HG02852 (cell line): ENCODE results near the gene PRELID1.
"Not testable (repeated sequence)": the region's sequence is repeated elsewhere in the genome, so short reads cannot be mapped to it uniquely, and the experiment has no call there.

Source experiments
- ATAC-seq: cut with Tn5 transposase; IDR thresholded peaks from one replicate; pipeline ENCODE4 v1.9.1; 2021; ENCODE audit warnings: mild to moderate bottlenecking, moderate library complexity; ENCODE audit not compliant: unreplicated experiment

PRELID1 gene

GRCh38 chr5:177334781-177335700, 31.4 kb downstream of the PRELID1 start:
- no peak for ATAC-seq

DNA sequence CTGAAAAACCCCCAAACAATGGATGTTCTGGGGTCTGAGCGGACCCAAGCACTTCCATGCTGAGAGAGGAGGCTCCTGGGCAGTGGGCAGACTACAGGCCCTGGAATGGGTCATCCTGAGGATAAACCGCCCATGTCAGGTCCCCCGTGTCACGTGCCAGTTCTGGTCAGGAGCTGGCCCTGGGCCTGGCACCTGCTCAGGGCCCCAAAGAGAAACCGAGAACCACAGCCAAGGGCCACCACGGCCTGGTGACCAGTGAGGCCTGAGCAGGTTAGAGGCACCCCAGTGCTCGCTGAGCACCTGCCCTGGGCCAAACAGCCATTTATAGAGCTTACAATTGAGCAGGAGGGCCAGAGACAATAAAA, 32.1 kb downstream of the PRELID1 start:
- ATAC-seq: no peak

GRCh38 chr5:177336112-177336511, 32.5 kb downstream of the PRELID1 start:
- no peak for ATAC-seq

- no peak for ATAC-seq
Measured at GRCh38 chr5:177336603-177337494, 33.2 kb downstream of the PRELID1 start.

- ATAC-seq: no peak
Measured at GRCh38 chr5:177338251-177339106, 34.9 kb downstream of the PRELID1 start.

DNA sequence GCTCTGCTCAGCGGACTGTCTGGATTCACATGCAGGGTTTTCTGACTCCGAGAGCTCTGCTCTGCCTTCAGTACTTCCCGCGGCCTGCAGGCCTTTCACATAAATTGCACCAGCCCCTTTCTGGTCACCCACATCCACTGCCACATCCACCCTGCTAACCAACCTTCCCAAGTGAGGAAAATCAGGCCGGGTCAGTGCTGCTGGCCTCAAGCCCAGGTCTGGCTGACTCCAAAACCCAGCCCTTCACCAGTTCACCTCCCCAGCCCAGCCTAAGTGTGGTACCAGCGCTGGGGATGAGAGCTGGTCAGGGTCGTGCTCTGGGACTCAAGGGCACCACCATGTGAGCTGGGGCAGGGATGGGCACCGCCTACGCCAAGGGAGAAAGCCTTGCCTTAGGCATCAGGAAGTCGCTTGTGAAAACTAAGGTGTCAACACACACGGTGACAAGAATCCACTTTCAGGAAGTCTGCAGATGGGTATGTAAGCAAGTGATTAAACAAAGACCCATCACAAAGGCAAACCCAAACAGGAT, 35.6 kb downstream of the PRELID1 start:
- ATAC-seq: no peak

DNA sequence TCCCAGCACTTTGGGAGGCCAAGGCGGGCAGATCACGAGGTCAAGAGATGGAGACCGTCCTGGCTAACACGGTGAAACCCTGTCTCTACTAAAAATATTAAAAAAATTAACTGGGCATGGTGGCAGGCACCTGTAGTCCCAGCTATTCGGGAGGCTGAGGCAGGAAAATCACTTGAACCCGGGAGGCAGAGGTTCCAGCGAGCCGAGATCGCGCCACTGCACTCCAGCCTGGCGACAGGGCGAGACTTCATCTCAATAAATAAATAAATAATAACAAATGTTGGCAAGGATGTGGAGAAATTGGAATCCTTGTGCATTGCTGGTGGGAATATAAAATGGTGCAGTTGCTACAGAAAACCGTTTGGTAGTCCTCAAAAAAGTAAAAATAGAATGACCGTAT, 39.4 kb downstream of the PRELID1 start:
- not testable (repeated sequence) for ATAC-seq

GRCh38 chr5:177343777-177344176, 40.2 kb downstream of the PRELID1 start:
- no peak for ATAC-seq

GRCh38 chr5:177344891-177345290, 41.3 kb downstream of the PRELID1 start:
- no peak for ATAC-seq

- ATAC-seq: no peak
Measured at GRCh38 chr5:177346820-177347219, 43.2 kb downstream of the PRELID1 start.

DNA sequence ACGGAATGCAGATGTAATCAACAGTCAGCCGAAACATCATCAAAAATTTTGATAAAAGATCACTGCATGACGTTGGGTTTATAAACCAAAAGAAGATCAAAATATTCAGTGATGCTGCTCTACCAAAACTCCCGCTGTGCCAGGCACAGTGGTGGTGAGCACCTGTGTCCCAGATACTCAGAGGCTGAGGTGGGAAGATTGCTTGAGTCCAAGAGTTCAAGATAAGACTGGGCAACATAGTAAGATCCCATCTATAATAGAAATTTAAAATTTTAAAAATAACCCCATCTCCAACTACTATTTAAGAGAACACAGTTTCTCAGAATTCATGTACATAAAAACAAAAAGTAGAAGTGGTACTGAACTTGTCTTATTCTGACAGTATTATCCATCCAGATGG, 44.1 kb downstream of the PRELID1 start:
- no peak for ATAC-seq

DNA sequence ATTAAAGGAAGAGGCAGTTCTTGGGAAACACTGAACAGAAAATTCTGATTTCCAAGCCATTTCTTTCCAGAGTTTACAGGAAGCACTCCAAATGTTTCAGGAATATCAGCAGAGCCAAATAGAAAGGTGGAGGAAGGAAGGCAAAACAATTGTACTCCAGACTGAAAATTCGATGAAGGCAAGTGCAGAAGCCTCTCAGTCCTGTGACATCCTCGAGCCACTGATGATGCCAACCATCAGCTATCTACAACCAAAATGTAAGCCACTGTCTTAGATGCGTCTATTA, 45.7 kb downstream of the PRELID1 start:
- no peak for ATAC-seq

DNA sequence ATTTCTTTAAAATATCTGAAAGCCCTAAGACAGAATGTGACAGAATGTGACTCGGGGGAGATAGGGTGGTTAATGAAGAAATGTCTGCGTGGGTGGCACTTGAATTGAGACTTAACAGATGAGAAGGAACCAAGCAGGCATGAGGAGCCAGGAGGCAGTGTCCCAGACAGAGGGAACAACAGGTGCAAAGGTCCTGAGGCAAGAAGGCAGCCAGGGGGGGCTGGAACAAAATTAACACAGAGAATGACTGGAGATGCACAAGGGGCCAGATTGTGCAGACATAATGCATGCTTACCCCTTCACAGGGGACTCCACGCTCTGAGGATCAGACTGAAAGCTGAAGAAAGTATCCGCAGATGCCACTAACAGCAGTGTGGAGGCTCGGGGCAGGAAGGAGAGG, 46.2 kb downstream of the PRELID1 start:
- ATAC-seq: no peak

GRCh38 chr5:177350776-177351391, 47.3 kb downstream of the PRELID1 start:
- ATAC-seq: no peak

DNA sequence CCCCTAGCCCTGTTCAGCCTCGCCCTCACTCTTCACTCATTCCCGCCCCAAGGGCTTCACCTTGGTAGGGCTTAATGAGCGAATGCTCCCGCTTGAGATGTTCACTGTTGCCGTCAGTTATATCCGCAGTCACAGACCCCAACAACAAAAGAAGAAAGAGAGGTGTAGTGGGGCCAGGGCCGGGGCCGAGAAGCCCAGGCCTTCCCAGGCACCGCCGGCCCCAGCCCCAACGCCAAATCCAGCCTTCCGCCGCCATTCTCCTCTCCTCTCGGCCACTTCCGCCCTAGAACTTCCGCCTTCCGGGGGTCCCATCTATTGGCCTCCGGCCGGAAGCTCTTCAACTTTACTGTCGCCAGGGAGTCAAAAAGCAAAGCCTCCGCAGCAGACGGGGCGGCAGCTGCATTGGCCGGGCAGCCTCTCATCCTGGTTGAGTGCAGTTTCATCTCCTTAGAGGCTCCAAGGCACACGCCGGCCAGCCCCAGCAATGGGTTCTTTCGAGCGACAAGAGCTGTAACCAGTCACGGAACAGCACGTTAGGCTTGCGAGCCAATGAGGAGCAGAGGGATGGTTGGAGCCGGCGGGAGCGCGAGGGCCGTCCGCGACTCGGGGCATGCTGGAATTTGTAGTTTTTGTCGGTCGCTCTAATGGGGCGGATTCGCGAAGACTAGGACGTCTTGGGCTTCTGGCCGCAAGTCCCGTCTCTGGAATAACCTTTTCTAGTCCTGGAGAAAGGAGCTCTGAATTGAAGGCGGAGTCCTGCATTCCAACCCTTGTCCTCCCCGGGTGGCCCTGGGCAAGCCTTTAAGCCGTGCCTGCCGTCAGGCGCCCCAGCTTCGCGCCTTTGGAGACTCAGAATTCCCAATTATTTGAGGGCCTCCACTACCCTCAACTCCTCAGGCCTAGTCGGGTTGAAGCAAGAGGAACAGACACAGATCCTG, 48.1 kb downstream of the PRELID1 start, which contains the start of gene LMAN2:
Gene LMAN2 (minus strand): TSS at position 277 of the 938 bp plus-strand sequence. CDS start 21 bp downstream, at position 256.
- peak; percentile 91 for ATAC-seq

DNA sequence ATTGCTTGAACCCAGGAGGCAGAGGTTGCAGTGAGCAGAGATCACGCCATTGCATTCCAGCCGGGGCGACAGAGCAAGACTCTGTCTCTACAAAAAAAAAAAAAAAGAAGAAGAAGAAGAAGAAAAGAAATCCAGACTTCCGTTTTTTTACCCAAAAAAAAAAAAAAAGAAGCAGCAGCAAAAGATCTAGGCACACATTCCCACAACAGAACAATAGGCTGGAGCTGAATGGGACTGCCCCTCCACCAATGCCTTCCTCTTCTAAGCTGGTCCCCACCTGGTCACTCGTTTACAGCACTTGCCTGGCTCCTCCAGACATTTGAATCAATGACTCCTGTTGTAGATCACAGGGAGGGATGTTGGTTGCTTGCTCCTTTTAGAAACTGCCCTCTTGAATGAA, 49.5 kb downstream of the PRELID1 start:
- no peak for ATAC-seq

- ATAC-seq: no peak
Measured at GRCh38 chr5:177354256-177354655, 50.7 kb downstream of the PRELID1 start.

GRCh38 chr5:177354711-177355110, 51.1 kb downstream of the PRELID1 start:
- no peak for ATAC-seq
